ENCODE data around the gene ZNF358. TPM values are rescaled to one million over a fixed set of nuclear protein-coding genes. Genes with fewer than 3 reads are reported as not detected.

ZNF358 gene
- 47.6 TPM for total RNA-seq

DNA sequence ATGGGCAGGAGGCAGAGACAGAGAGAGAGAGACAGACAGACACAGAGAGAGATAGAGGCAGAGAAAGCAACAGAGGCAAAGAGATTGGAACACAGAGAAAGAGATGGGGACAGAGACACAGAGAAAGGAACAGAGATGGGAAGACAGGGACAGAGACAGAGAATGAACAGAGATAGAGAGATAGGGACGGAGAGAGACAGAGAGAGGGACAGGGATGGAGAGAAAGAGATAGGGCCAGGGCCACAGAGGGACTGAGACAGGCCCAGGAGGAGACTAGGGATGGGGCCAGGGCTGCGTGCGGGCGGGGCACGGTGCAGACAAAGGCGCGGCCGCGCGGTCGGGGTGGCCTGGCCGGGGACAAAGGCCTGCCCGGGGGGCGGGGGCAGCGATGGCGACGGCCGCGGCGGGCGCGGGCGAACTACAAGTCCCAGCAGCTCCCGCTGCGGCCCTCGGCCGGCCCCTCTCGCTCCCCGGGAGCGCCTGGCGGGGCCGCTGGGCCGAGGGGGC lies at the start of gene ZNF358:
TSS of gene ZNF358 (plus strand) at position 459 of the 507 bp plus-strand sequence. CDS start 3,140 bp downstream, outside the sequence.
- ATAC-seq (peak; percentile 86), DNase-seq (ENCODE audit: low spot score) (peak; percentile 86)
- intact Hi-C loops (cut with DNase I) = no loop called here

DNA sequence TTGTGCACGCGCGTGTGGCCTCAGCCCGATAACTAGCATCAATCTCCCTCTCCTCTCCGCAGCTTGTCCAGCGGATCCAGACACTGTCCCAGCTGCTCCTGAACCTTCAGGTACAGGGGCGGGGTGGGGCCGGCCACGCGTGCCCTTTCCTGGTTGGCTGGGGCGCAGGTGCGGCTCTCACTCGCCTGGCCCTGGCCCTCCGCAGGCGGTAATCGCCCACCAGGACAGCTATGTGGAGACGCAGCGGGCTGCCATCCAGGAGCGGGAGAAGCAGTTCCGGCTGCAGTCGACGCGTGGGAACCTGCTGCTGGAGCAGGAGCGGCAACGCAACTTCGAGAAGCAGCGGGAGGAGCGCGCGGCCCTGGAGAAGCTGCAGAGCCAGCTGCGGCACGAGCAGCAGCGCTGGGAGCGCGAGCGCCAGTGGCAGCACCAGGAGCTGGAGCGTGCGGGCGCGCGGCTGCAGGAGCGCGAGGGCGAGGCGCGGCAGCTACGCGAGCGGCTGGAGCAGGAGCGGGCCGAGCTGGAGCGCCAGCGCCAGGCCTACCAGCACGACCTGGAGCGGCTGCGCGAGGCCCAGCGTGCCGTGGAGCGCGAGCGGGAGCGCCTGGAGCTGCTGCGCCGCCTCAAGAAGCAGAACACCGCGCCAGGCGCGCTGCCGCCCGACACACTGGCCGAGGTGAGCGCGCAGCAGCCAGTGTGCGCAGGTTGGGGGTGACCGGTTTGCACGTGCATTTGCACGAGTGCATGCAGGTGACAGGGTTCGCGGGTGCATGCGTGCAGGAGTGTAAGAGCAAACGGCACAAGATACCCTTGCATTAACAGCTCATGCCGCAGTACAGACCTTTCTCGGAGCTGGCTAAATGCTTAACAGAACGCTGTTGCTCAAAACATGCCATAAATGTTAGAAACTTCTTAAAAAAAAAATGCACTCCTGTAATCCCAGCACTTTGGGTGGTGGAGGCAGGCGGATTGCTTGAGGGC lies 48.6 kb upstream of the ZNF358 start:
- DNase-seq (ENCODE audit: low spot score) = no peak
- ATAC-seq = no peak
- intact Hi-C loops (cut with DNase I) = no loop called here

DNA sequence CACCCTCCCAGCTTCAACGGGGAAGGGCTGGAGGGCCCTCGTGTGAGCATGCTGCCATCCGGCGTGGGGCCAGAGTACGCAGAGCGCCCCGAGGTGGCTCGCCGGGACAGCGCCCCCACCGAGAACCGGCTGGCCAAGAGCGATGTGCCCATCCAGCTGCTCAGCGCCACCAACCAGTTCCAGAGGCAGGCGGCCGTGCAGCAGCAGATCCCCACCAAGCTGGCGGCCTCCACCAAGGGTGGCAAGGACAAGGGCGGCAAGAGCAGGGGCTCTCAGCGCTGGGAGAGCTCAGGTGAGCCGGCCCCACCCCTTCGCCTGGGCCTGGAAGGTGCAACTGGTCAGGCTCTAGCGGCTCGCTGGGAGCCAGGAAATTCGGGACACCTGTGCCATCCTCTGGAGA lies 47.1 kb upstream of the ZNF358 start:
- intact Hi-C loops (cut with DNase I) = no loop called here
- no peak for DNase-seq (ENCODE audit: low spot score)
- no peak for ATAC-seq

DNA sequence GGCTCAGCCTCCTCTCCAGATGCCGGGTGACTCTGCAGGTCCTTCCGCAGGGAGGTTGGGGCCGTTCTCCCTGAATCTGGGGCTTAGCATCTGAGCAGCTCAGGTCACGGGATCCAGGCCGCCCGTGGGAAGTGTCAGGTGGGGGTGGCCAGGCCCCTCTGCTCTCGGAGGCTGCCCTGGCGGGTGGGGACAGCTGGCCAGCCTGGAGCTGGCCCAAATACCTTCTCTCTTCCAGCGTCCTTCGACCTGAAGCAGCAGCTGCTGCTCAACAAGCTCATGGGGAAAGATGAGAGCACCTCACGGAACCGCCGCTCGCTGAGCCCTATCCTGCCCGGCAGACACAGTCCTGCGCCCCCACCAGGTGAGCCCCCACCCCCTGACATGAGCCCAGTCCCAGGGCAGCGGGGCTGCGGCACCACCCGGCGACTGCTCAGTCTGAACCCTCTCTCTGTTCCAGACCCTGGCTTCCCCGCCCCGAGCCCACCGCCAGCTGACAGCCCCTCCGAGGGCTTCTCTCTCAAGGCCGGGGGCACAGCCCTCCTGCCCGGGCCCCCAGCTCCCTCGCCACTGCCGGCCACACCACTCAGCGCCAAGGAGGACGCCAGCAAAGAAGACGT lies 46.1 kb upstream of the ZNF358 start:
- intact Hi-C loops (cut with DNase I) = no loop called here
- DNase-seq (ENCODE audit: low spot score) (no peak), ATAC-seq (no peak)

DNA sequence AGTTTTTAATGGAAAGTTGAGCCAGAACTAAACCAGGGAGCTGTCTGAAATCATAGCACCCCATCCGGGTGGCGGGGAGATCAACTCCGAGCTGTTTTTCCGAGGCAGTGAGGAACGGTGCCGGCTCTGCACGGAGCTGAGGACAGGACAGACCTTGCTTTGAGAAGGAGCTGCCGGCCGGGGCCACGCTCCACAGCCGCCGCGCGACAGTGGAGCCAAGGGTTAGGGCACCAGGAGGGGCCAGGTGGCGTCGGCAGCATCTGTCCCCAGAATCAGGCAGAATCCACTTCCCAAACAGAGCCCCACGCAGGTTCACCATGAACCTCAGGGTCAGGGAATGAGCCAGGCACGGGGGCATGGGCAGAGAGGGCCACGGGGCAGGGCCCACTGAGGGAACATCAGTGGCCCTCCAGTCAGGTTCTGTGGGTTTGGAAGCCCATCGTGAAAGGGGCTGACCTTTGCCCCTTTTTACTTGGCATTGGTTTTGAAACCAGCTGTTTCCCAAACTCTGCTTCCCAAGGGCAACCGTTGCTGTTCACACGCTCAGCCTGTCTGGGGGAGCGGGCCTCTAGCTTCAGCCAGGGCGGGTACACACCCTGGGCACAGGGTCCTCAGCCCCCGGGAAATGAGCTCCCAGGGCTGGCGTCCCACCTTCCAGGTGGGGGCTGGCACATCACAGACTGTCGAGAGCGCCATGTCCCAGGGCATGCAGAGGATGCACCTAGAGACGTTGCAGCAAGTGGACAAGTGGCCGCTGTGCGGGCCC lies 45.2 kb upstream of the ZNF358 start:
- ATAC-seq (no peak), DNase-seq (ENCODE audit: low spot score) (no peak)
- intact Hi-C loops (cut with DNase I) = no loop called here

DNA sequence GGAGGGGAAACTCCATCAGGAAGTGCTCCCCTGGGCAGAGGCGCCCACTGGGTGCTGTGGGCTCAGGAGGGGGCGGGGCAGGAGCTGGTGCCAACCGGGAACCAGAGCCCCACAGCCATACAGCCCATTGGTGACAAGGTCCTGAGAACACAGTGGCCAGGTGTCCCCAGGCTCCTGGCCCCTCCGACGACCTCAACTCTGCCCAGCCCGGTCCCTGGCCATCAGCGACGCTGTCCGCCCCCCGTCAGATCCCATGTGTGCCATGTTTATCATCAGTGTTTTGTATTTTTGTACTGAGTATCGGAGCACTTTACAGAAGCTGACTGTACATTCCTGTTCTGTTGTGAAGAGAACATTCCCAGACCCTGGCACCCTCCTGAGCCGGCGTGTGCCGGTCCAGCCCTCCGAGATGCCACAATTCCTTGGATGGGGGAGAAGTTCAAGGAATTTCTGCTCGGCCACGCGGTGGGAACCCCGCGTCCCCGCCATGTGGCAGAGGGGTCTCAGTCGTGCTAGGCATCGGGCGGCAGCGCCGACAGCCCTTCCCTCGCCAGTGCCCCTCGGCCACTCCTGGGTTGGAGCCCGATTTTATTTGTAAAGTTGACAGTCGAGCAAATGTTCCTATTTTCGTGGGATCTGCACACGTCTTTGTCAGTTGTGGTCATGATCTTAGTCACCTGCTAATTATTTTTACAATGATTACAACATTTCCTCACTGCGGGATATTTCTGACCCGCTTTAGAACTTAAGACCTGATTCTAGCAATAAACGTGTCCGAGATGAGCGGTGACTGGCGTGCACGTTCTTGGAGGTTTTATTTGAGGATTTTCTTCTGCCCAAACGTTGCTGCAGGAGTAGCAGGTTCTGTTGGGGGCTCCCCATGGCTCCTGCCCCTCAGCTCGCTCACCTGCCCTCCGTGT lies 43.9 kb upstream of the ZNF358 start:
- DNase-seq (ENCODE audit: low spot score) = no peak
- no peak for ATAC-seq
- intact Hi-C loops (cut with DNase I) = no loop called here

DNA sequence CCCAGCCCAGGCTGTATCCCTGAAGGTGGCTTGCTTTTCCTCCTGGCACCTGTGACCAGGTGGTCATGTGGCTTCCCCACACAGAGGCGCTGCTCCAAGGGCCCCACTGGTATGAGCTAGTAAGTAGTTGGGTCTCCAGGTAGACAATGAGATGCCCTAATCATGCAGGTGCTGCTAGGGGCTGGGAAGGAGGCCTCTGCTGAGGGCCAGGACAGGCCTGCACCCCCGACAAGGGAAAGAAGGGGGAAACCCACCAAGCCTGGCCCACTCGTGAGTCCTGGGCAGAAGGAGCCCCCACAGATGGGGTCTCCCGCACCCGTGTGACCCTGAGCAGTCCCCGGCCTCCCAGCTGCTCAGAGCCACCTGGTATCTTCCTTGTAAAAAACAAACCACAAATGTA lies 40.2 kb upstream of the ZNF358 start:
- DNase-seq (ENCODE audit: low spot score) = no peak
- no peak for ATAC-seq
- intact Hi-C loops (cut with DNase I) = no loop called here

- intact Hi-C loops (cut with DNase I) = no loop called here
- DNase-seq (ENCODE audit: low spot score) (no peak), ATAC-seq (no peak)
Observed at GRCh38 chr19:7476241-7476640, 39.7 kb upstream of the ZNF358 start.

DNA sequence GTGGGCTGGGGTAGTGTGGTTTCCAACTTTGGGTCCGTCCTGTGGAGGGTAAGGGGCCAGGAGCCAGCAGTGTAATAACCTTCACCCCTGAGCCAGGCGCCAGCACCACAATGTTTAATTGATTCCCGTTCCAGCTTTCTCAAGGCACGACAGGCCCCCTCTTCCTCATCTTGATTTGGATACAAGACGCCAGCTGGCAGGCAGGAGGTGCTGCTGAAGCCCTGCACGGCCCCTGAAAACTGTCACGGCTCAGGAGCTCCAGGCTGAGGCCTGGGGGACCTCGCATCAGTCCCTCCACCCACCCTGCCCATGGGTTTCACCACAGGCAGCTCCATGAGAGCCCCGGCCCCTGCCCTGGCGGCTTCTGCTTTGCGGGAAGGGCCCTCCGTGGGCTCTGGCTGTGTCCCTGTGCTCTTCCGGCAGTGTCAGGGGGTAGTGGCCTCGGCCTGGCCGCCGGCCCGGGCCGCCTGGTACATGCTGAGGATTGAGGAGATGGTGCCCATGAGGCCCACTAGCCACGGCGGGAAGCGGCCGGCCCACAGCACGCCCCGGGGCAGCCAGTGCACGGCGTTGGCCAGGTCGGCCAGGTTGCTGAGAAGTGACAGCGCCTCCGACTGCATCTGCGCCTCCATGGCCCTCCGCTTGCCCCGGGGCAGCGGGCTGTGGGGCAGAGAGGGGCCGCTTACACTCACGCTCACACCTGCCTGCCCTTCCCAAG lies 39.0 kb upstream of the ZNF358 start:
- ATAC-seq (no peak), DNase-seq (ENCODE audit: low spot score) (no peak)
- intact Hi-C loops (cut with DNase I) = no loop called here

GRCh38 chr19:7477758-7478157 lies 38.1 kb upstream of the ZNF358 start:
- DNase-seq (ENCODE audit: low spot score) (no peak), ATAC-seq (no peak)
- intact Hi-C loops (cut with DNase I) = no loop called here

GRCh38 chr19:7478173-7478842 lies 37.6 kb upstream of the ZNF358 start:
- intact Hi-C loops (cut with DNase I) = no loop called here
- DNase-seq (ENCODE audit: low spot score) = no peak
- ATAC-seq = no peak

DNA sequence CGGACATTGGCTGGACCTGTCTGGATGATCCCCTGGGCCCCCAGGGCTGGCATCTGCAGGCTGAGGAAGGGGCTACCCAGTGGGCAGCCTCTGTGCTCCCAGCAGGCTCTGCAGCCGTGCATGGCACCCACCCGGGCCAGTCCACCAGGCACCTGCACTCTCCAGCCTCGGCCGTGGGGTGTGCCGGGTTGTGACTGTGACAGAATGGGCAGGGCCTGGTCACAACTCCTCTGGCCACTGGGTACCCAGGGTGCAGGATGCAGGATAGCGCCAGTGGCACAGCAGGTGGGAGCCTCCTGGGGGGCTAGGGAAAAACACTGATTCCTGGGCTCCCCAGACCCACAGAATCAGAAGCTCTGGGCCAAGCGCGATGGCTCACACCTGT lies 37.1 kb upstream of the ZNF358 start:
- DNase-seq (ENCODE audit: low spot score) = no peak
- intact Hi-C loops (cut with DNase I) = no loop called here
- ATAC-seq = no peak

GRCh38 chr19:7480222-7480969 lies 35.5 kb upstream of the ZNF358 start:
- intact Hi-C loops (cut with DNase I) = no loop called here
- DNase-seq (ENCODE audit: low spot score) = no peak
- peak; percentile 24 for ATAC-seq

DNA sequence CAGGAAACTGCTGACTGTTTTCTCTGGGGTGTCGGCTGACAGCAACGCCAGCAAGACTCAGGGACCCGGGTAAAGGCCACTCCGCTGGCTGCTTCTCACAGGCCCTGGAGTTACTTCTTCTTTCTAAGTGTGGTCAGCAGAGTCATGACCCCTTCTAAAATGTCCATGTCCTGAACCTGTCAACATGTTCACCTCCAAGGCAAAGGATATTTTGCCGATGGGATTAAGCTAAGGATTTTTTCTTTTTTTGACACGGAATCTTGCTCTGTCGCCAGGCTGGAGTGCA lies 35.0 kb upstream of the ZNF358 start:
- intact Hi-C loops (cut with DNase I) = no loop called here
- ATAC-seq = peak; percentile 48
- no peak for DNase-seq (ENCODE audit: low spot score)

GRCh38 chr19:7482584-7483439 lies 33.1 kb upstream of the ZNF358 start:
- ATAC-seq (no peak), DNase-seq (ENCODE audit: low spot score) (no peak)
- intact Hi-C loops (cut with DNase I) = no loop called here

DNA sequence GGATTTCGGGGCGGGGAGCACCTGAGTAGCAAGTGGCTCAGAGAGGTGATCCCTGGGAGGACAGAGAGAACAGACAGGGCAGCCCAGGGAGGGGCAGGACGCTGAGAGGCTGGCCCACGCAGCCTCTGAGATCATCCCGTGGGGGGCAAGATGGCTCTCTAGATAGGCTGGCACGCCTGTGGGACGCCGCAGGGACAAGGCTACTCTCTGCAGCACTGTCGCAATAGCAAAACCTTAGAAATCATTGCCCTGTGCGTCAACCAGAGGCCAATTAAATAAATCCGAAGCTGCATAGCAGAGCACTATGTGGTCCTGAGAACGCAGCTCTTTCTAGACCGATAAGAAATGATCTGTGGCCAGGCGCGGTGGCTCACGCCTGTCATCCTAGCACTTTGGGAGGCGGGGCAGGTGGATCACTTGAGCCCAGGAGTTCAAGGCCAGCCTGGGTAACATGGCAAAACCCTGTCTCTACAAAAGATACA lies 32.1 kb upstream of the ZNF358 start:
- intact Hi-C loops (cut with DNase I) = no loop called here
- DNase-seq (ENCODE audit: low spot score) (no peak), ATAC-seq (no peak)
